Uterus (tissue), 4 donors: ENCODE data around the gene KLF13. TPM values are rescaled to one million over a fixed set of nuclear protein-coding genes. Genes with fewer than 3 reads are reported as not detected.

ENCODE experiments used
- DNase-seq, 2 donors: peaks; one replicate each; pipeline ENCODE4 v3.0.0-alpha.2; 2019 to 2020
- H3K27ac ChIP-seq, 2 donors: fragments of 200-600 bp; sonication (generic); 1 replicate in 1 of 2; 2 replicates in 1 of 2; pipeline ENCODE4 v1.5.1; 2016 to 2018
- H3K27me3 ChIP-seq, 2 donors: fragments of 200-600 bp; sonication (generic); one replicate each; pipeline ENCODE4 v1.5.1; 2018 to 2019; ENCODE audit warnings: control low read depth in 1 of 2
- H3K36me3 ChIP-seq, 2 donors: fragments of 200-600 bp; sonication (generic); one replicate each; pipeline ENCODE4 v1.5.1; 2019; ENCODE audit warnings: control low read depth in 1 of 2
- H3K4me1 ChIP-seq, 2 donors: fragments of 200-600 bp; sonication (generic); one replicate each; pipeline ENCODE4 v1.5.1; 2018 to 2019; ENCODE audit warnings: control low read depth in 1 of 2
- H3K4me3 ChIP-seq, 2 donors: fragments of 200-600 bp; sonication (generic); 1 replicate in 1 of 2; 2 replicates in 1 of 2; pipeline ENCODE4 v1.5.1; 2018 to 2019; ENCODE audit warnings: mild to moderate bottlenecking in 1 of 2
- H3K9me3 ChIP-seq, 2 donors: fragments of 200-600 bp; sonication (generic); one replicate each; pipeline ENCODE4 v1.5.1; 2019; ENCODE audit warnings: control low read depth in 1 of 2
- CTCF ChIP-seq, 4 experiments: fragments of 200-600 bp in 2 of 4; fragments of 450-650 bp in 2 of 4; sonication (generic) in 2 of 4; IDR thresholded peaks; one replicate each; pipeline ENCODE4 v1.5.1; 2016 to 2019; ENCODE audit warnings: antibody characterized with exemption in 4 of 4, mild to moderate bottlenecking in 2 of 4, moderate library complexity in 1 of 4
- POLR2A ChIP-seq, 2 donors: fragments of 450-650 bp; IDR thresholded peaks; one replicate each; pipeline ENCODE4 v1.6.1; 2016; ENCODE audit warnings: antibody characterized with exemption in 2 of 2, mild to moderate bottlenecking in 1 of 2, moderate library complexity in 1 of 2
- intact Hi-C: fragments of 100-400 bp; cut with DNase I; formaldehyde crosslinking; loops from one replicate; pipeline ENCODE4 v1.15.1; 2023; ENCODE audit warnings: low total_unique reads
- total RNA-seq, 4 donors: library from RNA; depleted of rRNA in 3 of 4; stranded (reverse); fragments of >200 nt in 3 of 4; gene quantifications; one replicate each; pipeline versions ENCODE4 v1.1.0 to v1.2.4, GENCODE V29; 2014 to 2023
- donor health status: DM: yes; HTN: yes; CAD: no.

Gene KLF13
- total RNA-seq, 4 donors from 2014 or later: 20.2 to 58.8 (median 25.7) TPM

GRCh38 chr15:31381801-31382712 lies 55.4 kb downstream of the KLF13 start:
- intact Hi-C loops: no loop called here
- TF ChIP-seq CTCF (IDR thresholded peaks at IDR 0.05) (no peak), POLR2A (IDR thresholded peaks at IDR 0.05) (no peak)
- Histone ChIP-seq H3K9me3 (no peaks in the 10 kb centered on the region), H3K27me3 (no peaks in the 10 kb centered on the region), H3K4me1 (no peaks in the 10 kb centered on the region), H3K27ac (no peak overlapping the region), H3K4me3 (no peak overlapping the region), H3K36me3 (no peaks in the 10 kb centered on the region)
- no peak for DNase-seq

- H3K9me3 ChIP-seq: no peaks in the 10 kb centered on the region
- DNase-seq: no peak
- no peaks in the 10 kb centered on the region for H3K27me3 ChIP-seq
- H3K36me3 ChIP-seq: no peaks in the 10 kb centered on the region
- no peak overlapping the region for H3K4me3 ChIP-seq
- no peak overlapping the region for H3K27ac ChIP-seq
- H3K4me1 ChIP-seq: no peaks in the 10 kb centered on the region
- intact Hi-C loops: no loop called here
- no peak for TF ChIP-seq CTCF (IDR thresholded peaks at IDR 0.05)
- no peak for TF ChIP-seq POLR2A (IDR thresholded peaks at IDR 0.05)
These were observed 56.0 kb downstream of the KLF13 start for GRCh38 chr15:31382713-31383045.

- H3K4me1 ChIP-seq: no peaks in the 10 kb centered on the region
- intact Hi-C loops: no loop called here
- no peak for DNase-seq
- H3K36me3 ChIP-seq: no peaks in the 10 kb centered on the region
- no peaks in the 10 kb centered on the region for H3K27me3 ChIP-seq
- H3K4me3 ChIP-seq: no peak overlapping the region
- H3K27ac ChIP-seq: no peak overlapping the region
- TF ChIP-seq CTCF (IDR thresholded peaks at IDR 0.05): no peak
- TF ChIP-seq POLR2A (IDR thresholded peaks at IDR 0.05): no peak
- no peaks in the 10 kb centered on the region for H3K9me3 ChIP-seq
These were observed 56.5 kb downstream of the KLF13 start for GRCh38 chr15:31383139-31383538.

- H3K36me3 ChIP-seq: no peaks in the 10 kb centered on the region
- TF ChIP-seq CTCF (IDR thresholded peaks at IDR 0.05) (no peak), POLR2A (IDR thresholded peaks at IDR 0.05) (no peak)
- intact Hi-C loops: no loop called here
These were observed 57.9 kb downstream of the KLF13 start for GRCh38 chr15:31384568-31384967.

GRCh38 chr15:31385736-31386135 lies 59.1 kb downstream of the KLF13 start:
- intact Hi-C loops: no loop called here
- no peak for DNase-seq
- H3K9me3 ChIP-seq: no peaks in the 10 kb centered on the region
- H3K4me3 ChIP-seq: no peak overlapping the region
- no peaks in the 10 kb centered on the region for H3K36me3 ChIP-seq
- no peaks in the 10 kb centered on the region for H3K27me3 ChIP-seq
- TF ChIP-seq CTCF (IDR thresholded peaks at IDR 0.05) (no peak), POLR2A (IDR thresholded peaks at IDR 0.05) (no peak)
- no peaks in the 10 kb centered on the region for H3K4me1 ChIP-seq
- no peak overlapping the region for H3K27ac ChIP-seq

More at GRCh38 chr15:31384568-31384967, 57.9 kb downstream of the KLF13 start:
- Histone ChIP-seq H3K27ac (no peak overlapping the region), H3K27me3 (no peaks in the 10 kb centered on the region), H3K9me3 (no peaks in the 10 kb centered on the region), H3K4me3 (no peak overlapping the region), H3K4me1 (no peaks in the 10 kb centered on the region)
- no peak for DNase-seq
